Naive B cell (primary cell): Measurements from ENCODE around the gene ANO2. TPM values are rescaled to one million over a fixed set of nuclear protein-coding genes. Genes with fewer than 3 reads are reported as not detected.

Experiments used
- ATAC-seq, 2 donors: fragments of 150-1000 bp; cut with Tn5 transposase; 2 replicates each; pipeline ENCODE4 v1.10.0; 2021; ENCODE audit warnings: low read depth in 2 of 2, mild to moderate bottlenecking in 2 of 2, moderate library complexity in 2 of 2
- DNase-seq: peaks from one replicate; pipeline ENCODE4 v3.0.0; 2022
- H3K27ac Mint-ChIP-seq, 6 donors: one replicate each; pipeline ENCODE4 v1.8.0; 2020 to 2022; ENCODE audit warnings: mild to moderate bottlenecking in 6 of 6, mixed read lengths in 6 of 6, moderate library complexity in 5 of 6, inconsistent platforms in 2 of 6
- H3K27me3 Mint-ChIP-seq, 3 donors: one replicate each; pipeline ENCODE4 v1.8.0; 2021 to 2022; ENCODE audit warnings: mixed read lengths in 3 of 3, mild to moderate bottlenecking in 1 of 3
- H3K36me3 Mint-ChIP-seq, 2 donors: one replicate each; pipeline ENCODE4 v1.8.0; 2020 to 2022; ENCODE audit warnings: mixed read lengths in 2 of 2, inconsistent platforms in 1 of 2, mild to moderate bottlenecking in 1 of 2
- H3K4me1 Mint-ChIP-seq, 3 donors: one replicate each; pipeline ENCODE4 v1.8.0; 2020 to 2022; ENCODE audit warnings: mixed read lengths in 3 of 3, inconsistent platforms in 1 of 3, mild to moderate bottlenecking in 1 of 3, moderate library complexity in 1 of 3
- H3K4me3 Mint-ChIP-seq, 8 donors: one replicate each; pipeline ENCODE4 v1.8.0; 2020 to 2022; ENCODE audit warnings: mild to moderate bottlenecking in 8 of 8, mixed read lengths in 8 of 8, moderate library complexity in 8 of 8, inconsistent platforms in 2 of 8
- H3K9me3 Mint-ChIP-seq, 7 donors: one replicate each; pipeline ENCODE4 v1.8.0; 2020 to 2022; ENCODE audit warnings: mixed read lengths in 7 of 7, mild to moderate bottlenecking in 5 of 7, inconsistent platforms in 2 of 7, moderate library complexity in 1 of 7
- polyA plus RNA-seq, 6 donors: library from polyadenylated mRNA; unstranded; fragments of 300-500 nt; fragmentation: Illumina TruSeq; gene quantifications; one replicate each; pipeline ENCODE4 v1.2.3, GENCODE V29; 2021; ENCODE audit warnings: low read depth in 6 of 6

ANO2 gene
- polyA plus RNA-seq, 6 donors from 2014 or later, result not detected

GRCh38 chr12:5534426-5535199 is 410.4 kb downstream of the ANO2 start:
- H3K9me3 Mint-ChIP-seq, result peaks cover 3 to 25% (median 9%) of the 10 kb centered on the region in 7 donors

GRCh38 chr12:5533368-5533767 is 411.7 kb downstream of the ANO2 start:
- Mint-ChIP-seq H3K36me3 (peaks cover 0 to 8% of the 10 kb centered on the region in 2 donors), H3K4me1 (no peaks in the 10 kb centered on the region), H3K27me3 (peaks cover 22 to 65% (median 62%) of the 10 kb centered on the region in 3 donors), H3K27ac (no peak overlapping the region), H3K4me3 (no peak overlapping the region), H3K9me3 (peaks cover 3 to 27% (median 9%) of the 10 kb centered on the region in 7 donors)
- DNase-seq (no peak), ATAC-seq (no peak)

More at GRCh38 chr12:5534426-5535199, 410.4 kb downstream of the ANO2 start:
- Mint-ChIP-seq H3K27me3 (peaks cover 29 to 65% (median 63%) of the 10 kb centered on the region in 3 donors), H3K4me3 (no peak overlapping the region), H3K4me1 (no peaks in the 10 kb centered on the region), H3K27ac (no peak overlapping the region), H3K36me3 (peaks cover 0 to 8% of the 10 kb centered on the region in 2 donors)
- DNase-seq (no peak), ATAC-seq (no peak)

GRCh38 chr12:5525783-5526367 is 419.2 kb downstream of the ANO2 start:
- Mint-ChIP-seq H3K4me3 (no peak overlapping the region), H3K27ac (no peak overlapping the region), H3K4me1 (no peaks in the 10 kb centered on the region), H3K36me3 (no peaks in the 10 kb centered on the region), H3K27me3 (peaks cover 20 to 31% (median 26%) of the 10 kb centered on the region in 3 donors), H3K9me3 (peaks cover 0 to 11% (median 0%) of the 10 kb centered on the region in 7 donors)
- no peak for DNase-seq
- no peak for ATAC-seq

GRCh38 chr12:5524769-5525436 is 420.2 kb downstream of the ANO2 start:
- no peak for DNase-seq
- H3K36me3 Mint-ChIP-seq, result no peaks in the 10 kb centered on the region
- H3K27me3 Mint-ChIP-seq, result peaks cover 22 to 34% (median 23%) of the 10 kb centered on the region in 3 donors
- peaks cover 0 to 7% (median 0%) of the 10 kb centered on the region in 7 donors for H3K9me3 Mint-ChIP-seq
- peak overlapping the region in 1 of 6 donors; percentile 6 for H3K27ac Mint-ChIP-seq
- ATAC-seq, result no peak
- H3K4me3 Mint-ChIP-seq, result no peak overlapping the region
- H3K4me1 Mint-ChIP-seq, result no peaks in the 10 kb centered on the region

GRCh38 chr12:5524116-5524768 is 420.8 kb downstream of the ANO2 start:
- H3K27me3 Mint-ChIP-seq, result peaks cover 17 to 36% (median 22%) of the 10 kb centered on the region in 3 donors
- no peaks in the 10 kb centered on the region for H3K4me1 Mint-ChIP-seq
- no peak overlapping the region for H3K27ac Mint-ChIP-seq
- H3K4me3 Mint-ChIP-seq, result no peak overlapping the region
- DNase-seq (no peak), ATAC-seq (no peak)
- H3K36me3 Mint-ChIP-seq, result no peaks in the 10 kb centered on the region
- H3K9me3 Mint-ChIP-seq, result peaks cover 0 to 2% (median 0%) of the 10 kb centered on the region in 7 donors

GRCh38 chr12:5523396-5524115 is 421.5 kb downstream of the ANO2 start:
- H3K9me3 Mint-ChIP-seq, result peaks cover 0 to 2% (median 0%) of the 10 kb centered on the region in 7 donors
- peaks cover 14 to 30% (median 22%) of the 10 kb centered on the region in 3 donors for H3K27me3 Mint-ChIP-seq
- no peaks in the 10 kb centered on the region for H3K4me1 Mint-ChIP-seq
- no peak for ATAC-seq
- H3K4me3 Mint-ChIP-seq, result no peak overlapping the region
- H3K27ac Mint-ChIP-seq, result no peak overlapping the region
- no peak for DNase-seq
- no peaks in the 10 kb centered on the region for H3K36me3 Mint-ChIP-seq

GRCh38 chr12:5522432-5523335 is 422.4 kb downstream of the ANO2 start:
- DNase-seq, result no peak
- Mint-ChIP-seq H3K4me3 (no peak overlapping the region), H3K27ac (no peak overlapping the region), H3K36me3 (no peaks in the 10 kb centered on the region), H3K27me3 (peaks cover 14 to 30% (median 22%) of the 10 kb centered on the region in 3 donors), H3K4me1 (no peaks in the 10 kb centered on the region), H3K9me3 (peaks cover 0 to 2% (median 0%) of the 10 kb centered on the region in 7 donors)
- no peak for ATAC-seq

- DNase-seq, result no peak
- no peaks in the 10 kb centered on the region for H3K4me1 Mint-ChIP-seq
- ATAC-seq, result no peak
- H3K4me3 Mint-ChIP-seq, result peak overlapping the region in 1 of 8 donors; percentile 3
- peaks cover 14 to 24% (median 15%) of the 10 kb centered on the region in 3 donors for H3K27me3 Mint-ChIP-seq
- H3K27ac Mint-ChIP-seq, result no peak overlapping the region
- H3K9me3 Mint-ChIP-seq, result peaks cover 0 to 2% (median 0%) of the 10 kb centered on the region in 7 donors
- H3K36me3 Mint-ChIP-seq, result no peaks in the 10 kb centered on the region
Observed at GRCh38 chr12:5521456-5522325, 423.4 kb downstream of the ANO2 start.

GRCh38 chr12:5520831-5521230 is 424.2 kb downstream of the ANO2 start:
- H3K9me3 Mint-ChIP-seq, result peaks cover 0 to 2% (median 0%) of the 10 kb centered on the region in 7 donors
- peaks cover 14 to 24% (median 15%) of the 10 kb centered on the region in 3 donors for H3K27me3 Mint-ChIP-seq
- ATAC-seq (no peak), DNase-seq (no peak)
- H3K36me3 Mint-ChIP-seq, result no peaks in the 10 kb centered on the region
- H3K4me3 Mint-ChIP-seq, result no peak overlapping the region
- H3K27ac Mint-ChIP-seq, result no peak overlapping the region
- no peaks in the 10 kb centered on the region for H3K4me1 Mint-ChIP-seq

GRCh38 chr12:5520037-5520436 is 425.0 kb downstream of the ANO2 start:
- DNase-seq (no peak), ATAC-seq (no peak)
- peaks cover 14 to 24% (median 19%) of the 10 kb centered on the region in 3 donors for H3K27me3 Mint-ChIP-seq
- peaks cover 0 to 2% (median 0%) of the 10 kb centered on the region in 7 donors for H3K9me3 Mint-ChIP-seq
- no peaks in the 10 kb centered on the region for H3K4me1 Mint-ChIP-seq
- no peaks in the 10 kb centered on the region for H3K36me3 Mint-ChIP-seq
- H3K4me3 Mint-ChIP-seq, result no peak overlapping the region
- no peak overlapping the region for H3K27ac Mint-ChIP-seq

GRCh38 chr12:5518584-5519365 is 426.3 kb downstream of the ANO2 start:
- Mint-ChIP-seq H3K4me3 (no peak overlapping the region), H3K4me1 (no peaks in the 10 kb centered on the region), H3K27me3 (peaks cover 13 to 24% (median 20%) of the 10 kb centered on the region in 3 donors), H3K27ac (no peak overlapping the region), H3K9me3 (peaks cover 0 to 2% (median 0%) of the 10 kb centered on the region in 7 donors), H3K36me3 (no peaks in the 10 kb centered on the region)
- DNase-seq (no peak), ATAC-seq (no peak)
